ENCODE data around the gene LRRC49.

The LRRC49 gene

DNA sequence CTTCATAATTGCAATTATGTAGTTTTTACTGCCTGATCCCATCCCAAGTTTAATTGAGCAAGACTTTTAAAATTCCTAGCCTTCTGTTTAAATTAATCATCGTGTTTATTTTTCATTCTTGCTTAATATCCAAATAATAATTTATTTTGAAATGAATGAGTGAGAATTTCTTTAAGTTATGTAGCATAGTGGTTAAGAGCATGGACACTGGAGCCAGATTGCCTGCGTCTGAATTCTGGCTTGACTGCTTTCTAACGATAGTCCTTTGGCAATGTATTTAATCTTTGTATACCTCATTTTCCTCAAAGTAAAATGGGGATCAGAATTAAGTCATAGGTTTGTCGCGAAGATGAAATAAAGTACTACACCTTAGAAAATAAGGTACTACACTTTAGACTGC is 71.4 kb downstream of the LRRC49 start:
- H3K4me2 ChIP-seq (ENCODE audit: low read length): no peak overlapping the region
- H3K4me3 ChIP-seq (ENCODE audit: low read length): no peak overlapping the region
- H3K27me3 ChIP-seq (ENCODE audit: low read depth, low read length): no peaks in the 10 kb centered on the region
- H3K9ac ChIP-seq (ENCODE audit: low read length): no peak overlapping the region
- no peaks in the 10 kb centered on the region for H3K36me3 ChIP-seq (replicated peaks; ENCODE audit: low read depth, low read length)
- H3K9me3 ChIP-seq (ENCODE audit: insufficient read depth, low read length): no peaks in the 10 kb centered on the region
- no peak overlapping the region for H2AFZ ChIP-seq (ENCODE audit: low read depth, low read length)
- H3K79me2 ChIP-seq (ENCODE audit: low read length): no peaks in the 10 kb centered on the region
- TF ChIP-seq, protein P1, sequence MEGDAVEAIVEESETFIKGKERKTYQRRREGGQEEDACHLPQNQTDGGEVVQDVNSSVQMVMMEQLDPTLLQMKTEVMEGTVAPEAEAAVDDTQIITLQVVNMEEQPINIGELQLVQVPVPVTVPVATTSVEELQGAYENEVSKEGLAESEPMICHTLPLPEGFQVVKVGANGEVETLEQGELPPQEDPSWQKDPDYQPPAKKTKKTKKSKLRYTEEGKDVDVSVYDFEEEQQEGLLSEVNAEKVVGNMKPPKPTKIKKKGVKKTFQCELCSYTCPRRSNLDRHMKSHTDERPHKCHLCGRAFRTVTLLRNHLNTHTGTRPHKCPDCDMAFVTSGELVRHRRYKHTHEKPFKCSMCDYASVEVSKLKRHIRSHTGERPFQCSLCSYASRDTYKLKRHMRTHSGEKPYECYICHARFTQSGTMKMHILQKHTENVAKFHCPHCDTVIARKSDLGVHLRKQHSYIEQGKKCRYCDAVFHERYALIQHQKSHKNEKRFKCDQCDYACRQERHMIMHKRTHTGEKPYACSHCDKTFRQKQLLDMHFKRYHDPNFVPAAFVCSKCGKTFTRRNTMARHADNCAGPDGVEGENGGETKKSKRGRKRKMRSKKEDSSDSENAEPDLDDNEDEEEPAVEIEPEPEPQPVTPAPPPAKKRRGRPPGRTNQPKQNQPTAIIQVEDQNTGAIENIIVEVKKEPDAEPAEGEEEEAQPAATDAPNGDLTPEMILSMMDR (IDR thresholded peaks at IDR 0.05; ENCODE audit: low read depth, low read length): no peak
- TF ChIP-seq EZH2phosphoT487 (IDR thresholded peaks at IDR 0.05; ENCODE audit: low read depth): no peak
- H3K27ac ChIP-seq (ENCODE audit: low read length): no peak overlapping the region
- peaks cover 4% of the 10 kb centered on the region; the same call in 1 of the 2 replicates for H3K4me1 ChIP-seq (ENCODE audit: low read length)
- no peaks in the 10 kb centered on the region for H4K20me1 ChIP-seq (ENCODE audit: insufficient read depth, low read length)

DNA sequence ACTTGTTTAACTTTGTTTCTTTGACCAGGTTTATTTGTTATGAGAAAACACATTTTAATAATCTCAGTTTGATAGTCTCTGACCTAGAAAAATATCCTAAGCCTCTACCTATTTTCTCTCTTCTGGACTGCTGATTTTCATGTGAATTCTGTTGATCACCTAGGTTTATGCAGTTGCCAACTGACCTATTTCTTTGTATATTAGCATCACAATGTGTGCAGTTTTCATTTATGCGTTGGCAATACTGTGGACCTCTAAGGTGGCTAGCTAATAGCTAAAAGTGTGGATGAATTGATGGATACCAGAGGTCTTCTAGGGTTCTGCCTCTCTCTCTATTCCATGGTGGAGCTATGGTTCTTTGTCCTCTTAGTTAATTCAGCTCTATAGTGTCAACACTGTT is 72.1 kb downstream of the LRRC49 start:
- H3K79me2 ChIP-seq (ENCODE audit: low read length): no peaks in the 10 kb centered on the region
- no peak overlapping the region for H3K4me3 ChIP-seq (ENCODE audit: low read length)
- no peak overlapping the region for H2AFZ ChIP-seq (ENCODE audit: low read depth, low read length)
- TF ChIP-seq, protein P1 (IDR thresholded peaks at IDR 0.05; ENCODE audit: low read depth, low read length): no peak
- no peak for TF ChIP-seq EZH2phosphoT487 (IDR thresholded peaks at IDR 0.05; ENCODE audit: low read depth)
- no peak overlapping the region for H3K27ac ChIP-seq (ENCODE audit: low read length)
- peaks cover 4% of the 10 kb centered on the region; the same call in 1 of the 2 replicates for H3K4me1 ChIP-seq (ENCODE audit: low read length)
- H3K36me3 ChIP-seq (replicated peaks; ENCODE audit: low read depth, low read length): no peaks in the 10 kb centered on the region
- no peak overlapping the region for H3K4me2 ChIP-seq (ENCODE audit: low read length)
- no peaks in the 10 kb centered on the region for H3K27me3 ChIP-seq (ENCODE audit: low read depth, low read length)
- no peaks in the 10 kb centered on the region for H4K20me1 ChIP-seq (ENCODE audit: insufficient read depth, low read length)
- no peak overlapping the region for H3K9ac ChIP-seq (ENCODE audit: low read length)
- H3K9me3 ChIP-seq (ENCODE audit: insufficient read depth, low read length): no peaks in the 10 kb centered on the region

DNA sequence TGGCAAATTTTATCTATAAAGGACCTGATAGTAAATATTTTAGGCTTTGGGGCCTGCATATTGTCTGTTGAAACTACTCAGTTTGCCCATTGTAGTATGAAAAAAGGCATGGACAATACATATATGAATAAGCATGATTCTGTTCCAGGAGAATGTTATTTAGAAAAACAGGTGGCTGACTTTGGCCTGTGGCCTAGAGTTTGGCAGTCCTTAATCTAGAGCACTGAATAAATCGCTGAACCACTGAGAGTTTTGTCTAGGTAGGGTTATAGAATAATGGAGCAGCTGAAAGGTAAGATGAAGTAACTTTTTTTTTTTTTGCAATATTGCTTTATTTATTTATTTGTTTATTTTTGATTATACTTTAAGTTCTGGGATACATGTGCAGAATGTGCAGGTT is 75.0 kb downstream of the LRRC49 start:
- peaks cover 4% of the 10 kb centered on the region; the same call in 1 of the 2 replicates for H3K4me1 ChIP-seq (ENCODE audit: low read length)
- H4K20me1 ChIP-seq (ENCODE audit: insufficient read depth, low read length): no peaks in the 10 kb centered on the region
- no peak for TF ChIP-seq EZH2phosphoT487 (IDR thresholded peaks at IDR 0.05; ENCODE audit: low read depth)
- TF ChIP-seq, protein P1 (IDR thresholded peaks at IDR 0.05; ENCODE audit: low read depth, low read length): no peak
- H2AFZ ChIP-seq (ENCODE audit: low read depth, low read length): no peak overlapping the region
- H3K4me3 ChIP-seq (ENCODE audit: low read length): no peak overlapping the region
- H3K9me3 ChIP-seq (ENCODE audit: insufficient read depth, low read length): no peaks in the 10 kb centered on the region
- no peak overlapping the region for H3K27ac ChIP-seq (ENCODE audit: low read length)
- H3K36me3 ChIP-seq (replicated peaks; ENCODE audit: low read depth, low read length): no peaks in the 10 kb centered on the region
- no peak overlapping the region for H3K9ac ChIP-seq (ENCODE audit: low read length)
- H3K4me2 ChIP-seq (ENCODE audit: low read length): no peak overlapping the region
- no peaks in the 10 kb centered on the region for H3K79me2 ChIP-seq (ENCODE audit: low read length)
- no peaks in the 10 kb centered on the region for H3K27me3 ChIP-seq (ENCODE audit: low read depth, low read length)

DNA sequence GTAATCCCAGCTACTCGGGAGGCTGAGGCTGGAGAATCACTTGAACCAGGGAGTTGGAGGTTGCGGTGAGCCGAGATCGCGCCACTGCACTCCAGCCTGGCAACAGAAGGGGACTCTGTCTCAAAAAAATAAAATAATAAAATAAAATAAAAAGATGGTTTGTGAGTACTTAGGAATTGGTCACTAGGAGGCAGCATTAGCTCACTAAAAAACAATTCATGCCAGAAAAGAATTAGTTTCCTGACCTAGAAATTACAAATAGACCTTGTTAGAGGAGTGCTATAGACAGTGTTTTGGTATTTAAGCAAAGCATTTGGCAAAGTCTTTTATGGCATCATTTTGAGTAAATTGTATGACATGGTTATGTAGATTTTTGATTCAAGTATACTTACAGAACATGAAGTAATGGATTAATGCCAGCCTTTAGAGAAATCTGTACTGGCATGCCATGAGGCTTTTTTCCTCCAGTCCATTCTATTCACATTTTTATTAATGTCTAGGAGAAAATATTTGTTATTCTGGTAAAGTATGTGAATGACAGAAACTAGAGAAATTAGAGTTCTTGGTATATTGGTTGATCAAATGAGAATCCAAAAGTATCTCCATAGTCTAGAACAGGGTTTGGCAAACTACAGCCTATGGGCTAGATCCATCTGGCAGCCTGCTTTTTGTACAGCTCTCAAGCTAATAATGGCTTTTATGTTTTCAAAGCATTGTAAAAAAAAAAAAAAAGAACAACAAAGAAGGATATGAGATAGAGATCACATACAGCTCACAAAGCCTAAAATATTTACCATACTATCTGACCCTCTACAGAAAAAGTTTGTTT is 81.6 kb downstream of the LRRC49 start:
- Histone ChIP-seq H4K20me1 (ENCODE audit: insufficient read depth, low read length) (no peaks in the 10 kb centered on the region), H3K9ac (ENCODE audit: low read length) (no peak overlapping the region), H3K27ac (ENCODE audit: low read length) (no peak overlapping the region), H3K4me3 (ENCODE audit: low read length) (no peak overlapping the region), H2AFZ (ENCODE audit: low read depth, low read length) (no peak overlapping the region), H3K27me3 (ENCODE audit: low read depth, low read length) (peaks cover 4% of the 10 kb centered on the region; the same call in 1 of the 2 replicates), H3K79me2 (ENCODE audit: low read length) (no peaks in the 10 kb centered on the region), H3K9me3 (ENCODE audit: insufficient read depth, low read length) (no peaks in the 10 kb centered on the region), H3K4me2 (ENCODE audit: low read length) (no peak overlapping the region), H3K4me1 (ENCODE audit: low read length) (no peaks in the 10 kb centered on the region), H3K36me3 (replicated peaks; ENCODE audit: low read depth, low read length) (no peaks in the 10 kb centered on the region)
- TF ChIP-seq EZH2phosphoT487 (IDR thresholded peaks at IDR 0.05; ENCODE audit: low read depth): no peak
- TF ChIP-seq, protein P1 (IDR thresholded peaks at IDR 0.05; ENCODE audit: low read depth, low read length): peak; percentile 48
